PC-9 (cell line): ENCODE data around the gene HOXD11. TPM values are rescaled to one million over a fixed set of nuclear protein-coding genes. Genes with fewer than 3 reads are reported as not detected.

Source experiments
- BruUV-seq: library from RNA; stranded (reverse); fragments of 400-500 nt; replicated peaks from 2 replicates; lab custom pipeline; 2021; lab: Mats Ljungman, UMichigan
- CTCF ChIA-PET: fragments of 300-600 bp; sonication (Branson Sonifier 250); formaldehyde crosslinking; loops from one replicate; lab custom pipeline; 2022; ENCODE audit warnings: antibody characterized with exemption; lab: Charles Lee
- POLR2A ChIA-PET: fragments of 300-600 bp; sonication (Branson Sonifier 250); formaldehyde crosslinking; loops from one replicate; lab custom pipeline; 2022; ENCODE audit warnings: antibody characterized with exemption; ENCODE audit not compliant: unreplicated experiment; lab: Charles Lee
- DNase-seq, 2 experiments: peaks; one replicate each; pipeline versions ENCODE4 v3.0.0 to v3.0.0-alpha.2; 2015 to 2022; ENCODE audit warnings: mixed read lengths in 1 of 2
- H2AFZ ChIP-seq: fragments of 200-600 bp; sonication (generic); 2 replicates; pipeline ENCODE4 v1.8.1; 2017; ENCODE audit warnings: antibody characterized with exemption
- H3F3A ChIP-seq: fragments of 200-600 bp; sonication (generic); 2 replicates; pipeline ENCODE4 v1.8.1; 2017; ENCODE audit warnings: antibody characterized with exemption, mild to moderate bottlenecking, low read depth; ENCODE audit not compliant: insufficient read depth
- H3K27ac ChIP-seq: fragments of 200-600 bp; sonication (generic); 2 replicates; pipeline ENCODE4 v1.6.1; 2016; ENCODE audit warnings: mixed run types
- H3K27me3 ChIP-seq: fragments of 200-600 bp; sonication (generic); 2 replicates; pipeline ENCODE4 v1.6.1; 2016; ENCODE audit warnings: low read depth, mixed run types; ENCODE audit not compliant: insufficient read depth
- H3K36me3 ChIP-seq: fragments of 200-600 bp; sonication (generic); 2 replicates; pipeline ENCODE4 v1.6.1; 2016; ENCODE audit warnings: low read depth, mixed run types
- H3K4me1 ChIP-seq: fragments of 200-600 bp; sonication (generic); replicated peaks from 2 replicates; pipeline ENCODE4 v1.6.1; 2016; ENCODE audit warnings: mixed run types; ENCODE audit not compliant: insufficient read depth
- H3K4me2 ChIP-seq: fragments of 200-600 bp; sonication (generic); 2 replicates; pipeline ENCODE4 v1.6.1; 2017; ENCODE audit warnings: mixed run types
- H3K4me3 ChIP-seq: fragments of 200-600 bp; sonication (generic); 2 replicates; pipeline ENCODE4 v1.6.1; 2016; ENCODE audit warnings: mixed run types
- H3K79me2 ChIP-seq: fragments of 200-600 bp; sonication (generic); 2 replicates; pipeline ENCODE4 v1.6.1; 2017; ENCODE audit warnings: low read depth, mixed run types
- H3K9me2 ChIP-seq: fragments of 200-600 bp; sonication (generic); 2 replicates; pipeline ENCODE4 v1.8.1; 2017; ENCODE audit warnings: mild to moderate bottlenecking; ENCODE audit not compliant: insufficient read depth
- H3K9me3 ChIP-seq: fragments of 200-600 bp; sonication (generic); 2 replicates; pipeline ENCODE4 v1.8.1; 2016; ENCODE audit warnings: low read depth; ENCODE audit not compliant: insufficient read depth
- H4K20me1 ChIP-seq: fragments of 200-600 bp; sonication (generic); 2 replicates; pipeline ENCODE4 v1.8.1; 2017; ENCODE audit not compliant: insufficient read depth
- EZH2 ChIP-seq: fragments of 200-600 bp; sonication (generic); IDR thresholded peaks from 2 replicates; pipeline ENCODE4 v1.8.0; 2017; ENCODE audit warnings: antibody characterized with exemption, low read depth
- intact Hi-C: fragments of 100-400 bp; cut with micrococcal nuclease; formaldehyde crosslinking; loops from one replicate; pipeline ENCODE4 v1.10.0; 2022; ENCODE audit not compliant: unreplicated experiment
- total RNA-seq: library from RNA; stranded (reverse); gene quantifications from 2 replicates; pipeline ENCODE4 v1.2.3, GENCODE V29; 2021
- TF ChIP-seq, protein P1 (sequence below): fragments of 200-600 bp; sonication (generic); conservative IDR thresholded peaks from 2 replicates; pipeline ENCODE4 v1.6.1; 2017; ENCODE audit warnings: mixed run types, antibody characterized with exemption, mild to moderate bottlenecking, moderate library complexity

HOXD11 gene
- total RNA-seq, 1 experiment from 2014 or later: not detected

DNA sequence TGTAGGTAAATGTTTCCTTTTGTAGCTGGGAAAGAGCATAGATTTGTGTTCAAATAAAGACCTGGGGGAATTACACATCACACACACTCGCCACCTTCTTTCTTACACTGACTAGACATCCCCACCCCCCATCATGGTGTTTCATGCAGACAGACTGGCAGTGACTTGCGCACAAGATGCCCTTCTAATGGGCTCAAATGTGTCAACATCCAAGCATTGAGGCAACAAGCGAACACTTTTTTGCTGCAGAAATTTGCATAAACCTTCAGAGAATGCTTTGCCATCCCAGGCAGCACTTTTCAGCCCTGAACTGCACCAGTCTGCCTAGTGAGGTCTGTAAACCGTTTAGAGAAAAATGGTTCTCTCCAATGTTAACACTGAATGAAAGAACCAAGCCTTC lies 27.0 kb downstream of the HOXD11 start:
- BruUV-seq: no TSS peak
- CTCF ChIA-PET: no interaction called here
- H2AFZ ChIP-seq: no peak overlapping the region
- DNase-seq: no peak
- no peaks in the 10 kb centered on the region for H3K9me3 ChIP-seq
- POLR2A ChIA-PET: no interaction called here
- no peaks in the 10 kb centered on the region for H3K4me1 ChIP-seq
- no peaks in the 10 kb centered on the region for H4K20me1 ChIP-seq
- H3K27ac ChIP-seq: no peak overlapping the region
- H3K27me3 ChIP-seq: peaks cover 26% of the 10 kb centered on the region
- no peaks in the 10 kb centered on the region for H3K36me3 ChIP-seq
- H3K9me2 ChIP-seq: no peaks in the 10 kb centered on the region
- intact Hi-C loops: loop anchor here (2.0 kb wide), 1 partner anchor 505 kb away; no protein-coding TSS in a partner anchor
- no peak overlapping the region for H3K4me3 ChIP-seq
- TF ChIP-seq, protein P1, sequence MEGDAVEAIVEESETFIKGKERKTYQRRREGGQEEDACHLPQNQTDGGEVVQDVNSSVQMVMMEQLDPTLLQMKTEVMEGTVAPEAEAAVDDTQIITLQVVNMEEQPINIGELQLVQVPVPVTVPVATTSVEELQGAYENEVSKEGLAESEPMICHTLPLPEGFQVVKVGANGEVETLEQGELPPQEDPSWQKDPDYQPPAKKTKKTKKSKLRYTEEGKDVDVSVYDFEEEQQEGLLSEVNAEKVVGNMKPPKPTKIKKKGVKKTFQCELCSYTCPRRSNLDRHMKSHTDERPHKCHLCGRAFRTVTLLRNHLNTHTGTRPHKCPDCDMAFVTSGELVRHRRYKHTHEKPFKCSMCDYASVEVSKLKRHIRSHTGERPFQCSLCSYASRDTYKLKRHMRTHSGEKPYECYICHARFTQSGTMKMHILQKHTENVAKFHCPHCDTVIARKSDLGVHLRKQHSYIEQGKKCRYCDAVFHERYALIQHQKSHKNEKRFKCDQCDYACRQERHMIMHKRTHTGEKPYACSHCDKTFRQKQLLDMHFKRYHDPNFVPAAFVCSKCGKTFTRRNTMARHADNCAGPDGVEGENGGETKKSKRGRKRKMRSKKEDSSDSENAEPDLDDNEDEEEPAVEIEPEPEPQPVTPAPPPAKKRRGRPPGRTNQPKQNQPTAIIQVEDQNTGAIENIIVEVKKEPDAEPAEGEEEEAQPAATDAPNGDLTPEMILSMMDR: no peak
- no peak for TF ChIP-seq EZH2
- no peaks in the 10 kb centered on the region for H3K79me2 ChIP-seq
- no peaks in the 10 kb centered on the region for H3F3A ChIP-seq
- no peak overlapping the region for H3K4me2 ChIP-seq

DNA sequence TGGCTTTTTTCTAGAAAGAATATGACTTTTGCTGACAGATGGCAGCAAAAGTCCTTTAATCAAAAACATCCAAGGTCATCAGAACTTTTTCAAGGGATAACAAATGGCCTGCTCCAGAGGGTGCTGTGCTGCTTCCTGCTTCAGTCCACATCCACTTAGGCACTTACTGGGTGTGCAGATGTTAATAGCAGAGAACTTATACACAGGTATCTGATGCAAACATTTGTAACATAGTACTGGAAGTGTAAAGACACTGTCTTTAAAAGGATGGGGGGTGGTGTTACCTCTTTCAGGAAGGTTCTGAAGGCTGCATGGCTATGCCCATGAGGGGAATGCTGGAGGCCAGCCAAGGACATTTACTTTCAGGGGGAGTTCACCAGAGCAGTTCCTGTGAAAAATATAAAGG lies 28.0 kb downstream of the HOXD11 start:
- CTCF ChIA-PET: no interaction called here

DNA sequence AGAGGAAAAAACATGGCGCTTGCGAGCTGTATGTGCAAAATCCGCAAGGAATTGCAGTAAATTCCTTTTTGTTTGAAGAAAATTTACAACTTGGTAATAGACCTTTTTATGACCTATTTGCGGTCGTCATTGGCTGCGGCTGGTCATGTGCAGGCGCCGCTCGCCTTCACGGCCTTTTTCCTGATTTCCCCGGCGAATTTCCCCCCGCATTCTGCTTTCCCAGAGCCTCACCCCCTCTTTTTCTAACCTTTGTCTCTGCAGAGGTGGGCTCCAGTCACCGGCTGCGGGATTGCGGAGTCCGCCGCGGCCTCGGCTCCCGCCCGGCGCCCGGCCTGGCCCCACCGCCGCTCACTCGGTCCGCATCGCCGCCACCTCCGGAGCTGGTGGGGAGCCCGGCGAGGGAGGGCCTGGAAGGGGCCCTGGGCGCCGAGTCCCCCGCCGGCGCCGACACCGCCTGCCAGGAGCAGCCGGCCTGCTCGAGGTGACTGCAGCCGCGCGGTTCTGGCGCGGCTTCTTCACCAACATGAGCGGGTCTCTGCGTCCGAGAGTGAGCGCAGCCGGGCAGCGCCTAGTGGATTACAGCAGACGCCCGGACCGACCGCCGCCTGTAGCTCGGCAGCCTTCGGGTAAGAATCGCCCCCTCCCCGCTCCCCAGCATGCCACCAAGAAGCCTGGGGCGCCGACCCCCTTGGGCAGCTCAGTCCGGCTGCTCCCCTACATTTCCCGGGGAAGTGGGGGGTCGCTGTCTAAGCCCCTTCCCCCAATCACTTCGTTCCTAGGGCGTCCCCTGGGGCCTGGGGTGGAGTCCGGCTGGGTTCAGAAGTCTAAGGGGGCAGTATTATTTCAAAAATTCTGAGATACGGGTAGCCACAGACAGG lies 29.5 kb downstream of the HOXD11 start:
- Histone ChIP-seq H3K36me3 (no peaks in the 10 kb centered on the region), H3K4me2 (no peak overlapping the region), H3K4me1 (no peaks in the 10 kb centered on the region), H3F3A (no peaks in the 10 kb centered on the region), H3K9me2 (no peaks in the 10 kb centered on the region), H4K20me1 (no peaks in the 10 kb centered on the region), H3K27me3 (peaks cover 8% of the 10 kb centered on the region), H3K79me2 (no peaks in the 10 kb centered on the region), H2AFZ (no peak overlapping the region), H3K27ac (no peak overlapping the region), H3K4me3 (no peak overlapping the region), H3K9me3 (no peaks in the 10 kb centered on the region)
- intact Hi-C loops: no loop called here
- no TSS peak for BruUV-seq
- TF ChIP-seq, protein P1: no peak
- TF ChIP-seq EZH2: no peak
- POLR2A ChIA-PET: no interaction called here
- CTCF ChIA-PET: no interaction called here
- DNase-seq: no peak

More for the DNA sequence above, 28.0 kb downstream of the HOXD11 start:
- TF ChIP-seq EZH2: no peak
- TF ChIP-seq, protein P1: no peak; the same call in 1 of the 2 replicates
- Histone ChIP-seq H3F3A (no peaks in the 10 kb centered on the region), H3K27ac (no peak overlapping the region), H3K4me2 (no peak overlapping the region), H4K20me1 (no peaks in the 10 kb centered on the region), H3K9me3 (no peaks in the 10 kb centered on the region), H3K4me3 (no peak overlapping the region), H3K4me1 (no peaks in the 10 kb centered on the region), H3K9me2 (no peaks in the 10 kb centered on the region), H3K27me3 (peaks cover 21% of the 10 kb centered on the region), H3K79me2 (no peaks in the 10 kb centered on the region), H3K36me3 (no peaks in the 10 kb centered on the region), H2AFZ (no peak overlapping the region)
- intact Hi-C loops: loop anchor here (1.0 to 2.0 kb wide), 2 partner anchors 504 to 517 kb away; no protein-coding TSS in a partner anchor
- no TSS peak for BruUV-seq
- no peak for DNase-seq
- POLR2A ChIA-PET: no interaction called here
